HEK293 (cell line): ENCODE results near the gene POLA2.
"Not testable (repeated sequence)": the region's sequence is repeated elsewhere in the genome, so short reads cannot be mapped to it uniquely, and the experiment has no call there.

Source experiments
- CTCF ChIA-PET: fragments of 350-600 bp; formaldehyde crosslinking; extraction: SDS; loops from one replicate; lab custom pipeline; 2021; ENCODE audit warnings: antibody characterized with exemption; lab: Yijun Ruan, JAX
- POLR2A ChIA-PET: fragments of 300-600 bp; formaldehyde crosslinking; extraction: SDS; loops from one replicate; lab custom pipeline; 2020; ENCODE audit warnings: antibody characterized with exemption, inconsistent platforms; lab: Yijun Ruan, JAX
- H3K27ac ChIP-seq: fragments of 200-500 bp; sonication (Bioruptor generic); 2 replicates; pipeline ENCODE4 v1.5.1; 2014; ENCODE audit warnings: low read depth, low read length, control low read depth, inconsistent platforms; ENCODE audit errors: extremely low read depth
- H3K36me3 ChIP-seq, 2 experiments: fragments of 200-500 bp in 1 of 2; sonication (Bioruptor generic) in 1 of 2; 1 replicate in 1 of 2; 2 replicates in 1 of 2; pipeline ENCODE4 v1.5.1; 2014 to 2017; ENCODE audit warnings: inconsistent platforms in 2 of 2, low read length in 2 of 2; ENCODE audit not compliant: control insufficient read depth in 2 of 2, insufficient read depth in 1 of 2
- H3K4me1 ChIP-seq: fragments of 200-500 bp; sonication (Bioruptor generic); 2 replicates; pipeline ENCODE4 v1.5.1; 2014; ENCODE audit warnings: mild to moderate bottlenecking, low read length, inconsistent platforms; ENCODE audit not compliant: control insufficient read depth, insufficient read depth
- H3K4me3 ChIP-seq: 2 replicates; pipeline ENCODE4 v1.5.1; 2011; ENCODE audit warnings: low read depth, mild to moderate bottlenecking, control low read depth, low read length, moderate library complexity
- H3K9me3 ChIP-seq: fragments of 200-500 bp; sonication (Bioruptor generic); 2 replicates; pipeline ENCODE4 v1.5.1; 2014; ENCODE audit warnings: low read depth, low read length, inconsistent platforms; ENCODE audit not compliant: control insufficient read depth, insufficient read depth
- GLIS2 ChIP-seq: fragments of 450-650 bp; formaldehyde crosslinking; IDR thresholded peaks from 2 replicates; pipeline ENCODE4 v1.5.1; 2016; ENCODE audit warnings: missing biosample characterization, missing genetic modification characterization
- KLF16 ChIP-seq: fragments of 450-650 bp; formaldehyde crosslinking; IDR thresholded peaks from 2 replicates; pipeline ENCODE4 v1.5.1; 2017; ENCODE audit warnings: missing biosample characterization, missing genetic modification characterization
- KLF7 ChIP-seq: fragments of 450-650 bp; formaldehyde crosslinking; IDR thresholded peaks from 2 replicates; pipeline ENCODE4 v1.5.1; 2016; ENCODE audit warnings: missing biosample characterization, missing genetic modification characterization, borderline replicate concordance
- OVOL3 ChIP-seq: fragments of 450-650 bp; formaldehyde crosslinking; IDR thresholded peaks from 2 replicates; pipeline ENCODE4 v1.5.1; 2016; ENCODE audit warnings: missing biosample characterization, missing genetic modification characterization
- ZBTB1 ChIP-seq: fragments of 450-650 bp; formaldehyde crosslinking; IDR thresholded peaks from 2 replicates; pipeline ENCODE4 v1.5.1; 2016; ENCODE audit warnings: missing biosample characterization, missing genetic modification characterization
- ZBTB10 ChIP-seq: fragments of 450-650 bp; formaldehyde crosslinking; IDR thresholded peaks from 2 replicates; pipeline ENCODE4 v1.5.1; 2016; ENCODE audit warnings: missing biosample characterization, missing genetic modification characterization
- ZBTB11 ChIP-seq: fragments of 450-650 bp; formaldehyde crosslinking; conservative IDR thresholded peaks from 2 replicates; pipeline ENCODE4 v1.5.1; 2016; ENCODE audit warnings: low read depth, missing biosample characterization, missing genetic modification characterization
- ZNF10 ChIP-seq: fragments of 450-650 bp; formaldehyde crosslinking; IDR thresholded peaks from 2 replicates; pipeline ENCODE4 v1.5.1; 2017; ENCODE audit warnings: missing biosample characterization, missing genetic modification characterization
- ZNF121 ChIP-seq: fragments of 450-650 bp; formaldehyde crosslinking; IDR thresholded peaks from 2 replicates; pipeline ENCODE4 v1.5.1; 2016; ENCODE audit warnings: missing biosample characterization, missing genetic modification characterization
- ZNF140 ChIP-seq: fragments of 450-650 bp; formaldehyde crosslinking; IDR thresholded peaks from 2 replicates; pipeline ENCODE4 v1.5.1; 2016; ENCODE audit warnings: missing biosample characterization, missing genetic modification characterization
- ZNF169 ChIP-seq: fragments of 450-650 bp; formaldehyde crosslinking; IDR thresholded peaks from 2 replicates; pipeline ENCODE4 v1.5.1; 2016; ENCODE audit warnings: missing biosample characterization, missing genetic modification characterization
- ZNF394 ChIP-seq: fragments of 450-650 bp; formaldehyde crosslinking; IDR thresholded peaks from 2 replicates; pipeline ENCODE4 v1.5.1; 2016; ENCODE audit warnings: missing biosample characterization, missing genetic modification characterization, mild to moderate bottlenecking, moderate library complexity, borderline replicate concordance
- ZNF426 ChIP-seq: fragments of 450-650 bp; formaldehyde crosslinking; IDR thresholded peaks from 2 replicates; pipeline ENCODE4 v1.5.1; 2017; ENCODE audit warnings: missing biosample characterization, missing genetic modification characterization, mild to moderate bottlenecking, inconsistent platforms, moderate library complexity
- ZNF433 ChIP-seq: fragments of 450-650 bp; formaldehyde crosslinking; IDR thresholded peaks from 2 replicates; pipeline ENCODE4 v1.5.1; 2016; ENCODE audit warnings: missing biosample characterization, missing genetic modification characterization, low read depth
- ZNF449 ChIP-seq: fragments of 450-650 bp; formaldehyde crosslinking; IDR thresholded peaks from 2 replicates; pipeline ENCODE4 v1.5.1; 2017; ENCODE audit warnings: missing biosample characterization, mild to moderate bottlenecking, missing genetic modification characterization, moderate library complexity
- ZNF518A ChIP-seq: fragments of 450-650 bp; formaldehyde crosslinking; conservative IDR thresholded peaks from 2 replicates; pipeline ENCODE4 v1.5.1; 2016; ENCODE audit warnings: low read depth, missing biosample characterization, missing genetic modification characterization
- ZNF521 ChIP-seq: fragments of 450-650 bp; formaldehyde crosslinking; IDR thresholded peaks from 2 replicates; pipeline ENCODE4 v1.5.1; 2017; ENCODE audit warnings: missing biosample characterization, mild to moderate bottlenecking, missing genetic modification characterization
- ZNF529 ChIP-seq: fragments of 450-650 bp; formaldehyde crosslinking; IDR thresholded peaks from 2 replicates; pipeline ENCODE4 v1.5.1; 2017; ENCODE audit warnings: missing genetic modification characterization, missing biosample characterization; ENCODE audit not compliant: insufficient replicate concordance
- ZNF555 ChIP-seq: fragments of 450-650 bp; formaldehyde crosslinking; conservative IDR thresholded peaks from 2 replicates; pipeline ENCODE4 v1.5.1; 2017; ENCODE audit warnings: missing biosample characterization, mild to moderate bottlenecking, missing genetic modification characterization, inconsistent platforms
- ZNF623 ChIP-seq: fragments of 450-650 bp; formaldehyde crosslinking; IDR thresholded peaks from 2 replicates; pipeline ENCODE4 v1.5.1; 2016; ENCODE audit warnings: missing biosample characterization, missing genetic modification characterization
- ZNF629 ChIP-seq: fragments of 450-650 bp; formaldehyde crosslinking; IDR thresholded peaks from 2 replicates; pipeline ENCODE4 v1.5.1; 2017; ENCODE audit warnings: missing biosample characterization, missing genetic modification characterization
- ZNF654 ChIP-seq: fragments of 450-650 bp; formaldehyde crosslinking; IDR thresholded peaks from 2 replicates; pipeline ENCODE4 v1.5.1; 2016; ENCODE audit warnings: low read depth, missing biosample characterization, missing genetic modification characterization
- ZNF664 ChIP-seq: fragments of 450-650 bp; formaldehyde crosslinking; IDR thresholded peaks from 2 replicates; pipeline ENCODE4 v1.5.1; 2016; ENCODE audit warnings: missing biosample characterization, missing genetic modification characterization
- ZNF76 ChIP-seq: fragments of 450-650 bp; formaldehyde crosslinking; IDR thresholded peaks from 2 replicates; pipeline ENCODE4; 2016; ENCODE audit warnings: low read depth, missing biosample characterization, missing genetic modification characterization, borderline replicate concordance

Gene POLA2

GRCh38 chr11:65246506-65246905 lies 15.3 kb upstream of the POLA2 start (continued):
- TF ChIP-seq ZBTB10 (tag by site-specific recombination) (no peak), ZNF76 (tag by site-specific recombination) (no peak), OVOL3 (no peak), ZNF10 (tag by site-specific recombination) (no peak), ZNF121 (tag by site-specific recombination) (no peak), GLIS2 (tag by site-specific recombination) (no peak), ZNF529 (tag by site-specific recombination) (no peak), KLF16 (no peak), ZNF521 (tag by site-specific recombination) (no peak), ZNF169 (no peak), ZNF449 (no peak), ZNF555 (tag by site-specific recombination) (no peak), KLF7 (tag by site-specific recombination) (no peak)

GRCh38 chr11:65248184-65248710 lies 13.5 kb upstream of the POLA2 start:
- H3K9me3 ChIP-seq, H3K27ac ChIP-seq, H3K36me3 ChIP-seq, H3K4me1 ChIP-seq, H3K4me3 ChIP-seq: not testable (repeated sequence)
- POLR2A ChIA-PET = interaction anchor here (2.4 kb wide), 1 partner anchor 14 kb away, joined by 8 read pairs; the partner anchor contains the start of gene POLA2
- CTCF ChIA-PET = interaction anchor here (0.6 to 7.9 kb wide), 3 partner anchors 26 to 131 kb away, joined by 3 to 62 read pairs (median 3); partner anchors contain the start of gene ZNHIT2
- TF ChIP-seq ZNF623 (tag by site-specific recombination) (peak; percentile 53), ZBTB11 (tag by site-specific recombination) (peak; percentile 42; the same call in 1 of the 2 replicates), ZNF426 (tag by site-specific recombination) (peak; percentile 47), ZNF433 (tag by site-specific recombination) (0 out of 2 replicates have a peak, but pooled peaks have one; percentile 58), ZNF654 (peak; percentile 19; the same call in 1 of the 2 replicates), ZNF555 (tag by site-specific recombination) (peak; percentile 39; the same call in 1 of the 2 replicates), ZNF629 (tag by site-specific recombination) (0 out of 2 replicates have a peak, but pooled peaks have one; percentile 15), ZNF394 (tag by site-specific recombination) (peak; percentile 82; the same call in 1 of the 2 replicates), ZNF140 (tag by site-specific recombination) (peak; percentile 34; the same call in 1 of the 2 replicates), ZBTB1 (tag by site-specific recombination) (0 out of 2 replicates have a peak, but pooled peaks have one; percentile 34), ZNF664 (tag by site-specific recombination) (0 out of 2 replicates have a peak, but pooled peaks have one; percentile 33), ZNF518A (tag by site-specific recombination) (peak; percentile 79)
